NCI-H1930 (cell line): ENCODE results near the gene EIF5A.
"Not testable (repeated sequence)": the region's sequence is repeated elsewhere in the genome, so short reads cannot be mapped to it uniquely, and the experiment has no call there.

ENCODE experiments used
- DNase-seq, 2 experiments: peaks; one replicate each; lab custom pipeline; 2025; lab: John Stamatoyannopoulos, UW

Gene EIF5A

DNA sequence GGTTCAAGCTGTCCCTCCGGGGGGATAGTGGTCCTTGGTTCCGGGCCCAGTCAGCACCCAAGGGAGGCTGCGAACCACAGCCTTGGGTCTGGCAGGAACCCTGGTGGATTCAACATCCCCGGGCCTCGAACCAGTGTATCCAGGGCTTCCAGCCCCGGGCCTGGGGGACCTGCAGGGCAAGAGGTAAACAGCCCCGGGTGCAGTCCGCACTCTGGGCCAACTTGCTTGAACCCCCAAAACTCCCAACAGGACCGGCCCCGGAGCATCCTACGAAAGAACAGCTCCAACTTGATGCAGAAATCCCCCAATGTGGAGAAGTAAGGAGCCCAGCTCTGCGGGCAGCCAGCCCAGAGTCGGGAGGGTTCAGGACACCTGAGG, 23.2 kb downstream of the EIF5A start:
- DNase-seq, result no peak

DNA sequence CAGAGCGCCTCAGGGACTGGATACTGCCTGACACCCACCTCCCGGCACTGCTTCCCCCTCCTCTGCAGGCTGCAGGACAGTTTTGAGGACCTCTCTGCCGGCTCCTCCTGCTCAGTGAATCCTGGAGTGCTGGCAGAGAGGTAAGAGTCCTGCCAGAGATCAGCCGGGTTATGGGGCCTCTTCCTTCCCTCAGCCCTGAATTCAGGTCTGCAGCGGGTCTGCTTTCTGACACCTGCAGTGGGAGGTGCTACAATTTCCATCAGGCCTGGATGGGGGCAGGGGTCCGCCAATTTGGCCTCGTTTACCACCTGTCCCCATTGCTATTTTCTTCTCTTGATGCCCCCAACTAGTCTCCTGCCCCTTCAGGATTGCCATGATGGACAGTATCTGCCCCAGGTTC, 24.7 kb downstream of the EIF5A start:
- no peak for DNase-seq

DNA sequence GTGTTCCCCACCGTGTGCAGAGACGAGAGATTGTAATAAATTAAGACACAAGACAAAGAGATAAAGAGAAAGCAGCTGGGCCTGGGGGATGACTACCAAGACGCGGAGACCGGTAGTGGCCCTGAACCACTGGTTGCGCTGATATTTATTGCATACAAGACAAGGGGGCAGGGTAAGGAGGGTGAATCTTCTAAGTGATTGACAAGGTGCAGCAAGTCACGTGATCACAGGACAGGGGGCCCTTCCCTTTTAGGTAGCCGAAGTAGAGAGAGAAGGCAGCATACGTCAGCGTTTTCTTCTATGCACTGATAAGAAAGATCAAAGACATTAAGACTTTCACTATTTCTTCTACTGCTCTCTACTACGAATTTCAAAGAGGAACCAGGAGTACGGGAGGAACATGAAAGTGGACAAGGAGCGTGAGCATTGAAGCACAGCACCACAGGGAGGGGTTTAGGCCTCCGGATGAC, 25.2 kb downstream of the EIF5A start:
- DNase-seq, result not testable (repeated sequence)

DNA sequence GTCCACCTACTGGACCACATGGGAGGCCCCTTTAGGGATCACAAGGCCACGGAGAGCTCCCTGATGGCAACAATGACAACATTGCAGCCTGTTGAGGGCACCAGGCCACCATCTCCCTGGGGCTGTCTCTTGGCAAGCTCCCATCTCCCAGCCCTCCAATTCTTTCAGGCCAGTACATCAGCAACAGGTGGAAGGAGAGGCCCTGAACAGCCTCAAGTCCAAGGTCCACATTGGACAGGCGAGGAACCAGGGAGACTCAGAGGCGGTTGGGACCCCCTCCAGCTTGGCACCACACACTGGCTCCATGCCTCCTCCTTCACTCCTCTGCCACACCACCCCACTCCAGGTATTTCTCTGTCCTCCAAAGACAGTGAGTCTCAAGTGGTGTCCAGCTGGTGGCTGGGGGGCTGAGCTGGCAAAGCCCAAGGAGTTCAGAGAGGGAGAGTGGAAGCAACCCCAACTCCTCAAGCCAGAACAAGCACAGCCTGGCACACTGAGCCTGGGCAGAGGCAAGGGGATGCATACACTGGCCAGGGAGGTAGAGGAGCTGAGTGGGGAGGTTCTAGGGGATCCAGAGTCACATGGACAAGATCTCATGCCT, 27.6 kb downstream of the EIF5A start:
- DNase-seq, result no peak

DNA sequence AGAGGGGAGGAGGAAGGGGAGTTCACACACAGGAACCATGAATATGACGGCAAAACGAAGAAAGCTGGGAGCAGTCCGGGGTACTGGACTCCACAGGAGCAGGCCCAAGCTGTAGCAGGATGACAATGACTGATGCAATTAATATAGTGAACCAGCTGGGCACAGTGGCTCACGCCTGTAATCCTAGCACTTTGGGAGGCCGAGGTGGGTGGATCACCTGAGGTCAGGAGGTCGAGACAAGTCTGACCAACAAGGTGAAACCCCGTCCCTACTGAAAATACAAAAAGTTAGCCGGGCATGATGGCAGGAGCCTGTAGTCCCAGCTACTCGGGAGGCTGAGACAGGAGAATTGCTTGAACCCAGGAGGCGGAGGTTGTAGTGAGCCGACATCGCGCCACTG, 28.3 kb downstream of the EIF5A start:
- not testable (repeated sequence) for DNase-seq

DNA sequence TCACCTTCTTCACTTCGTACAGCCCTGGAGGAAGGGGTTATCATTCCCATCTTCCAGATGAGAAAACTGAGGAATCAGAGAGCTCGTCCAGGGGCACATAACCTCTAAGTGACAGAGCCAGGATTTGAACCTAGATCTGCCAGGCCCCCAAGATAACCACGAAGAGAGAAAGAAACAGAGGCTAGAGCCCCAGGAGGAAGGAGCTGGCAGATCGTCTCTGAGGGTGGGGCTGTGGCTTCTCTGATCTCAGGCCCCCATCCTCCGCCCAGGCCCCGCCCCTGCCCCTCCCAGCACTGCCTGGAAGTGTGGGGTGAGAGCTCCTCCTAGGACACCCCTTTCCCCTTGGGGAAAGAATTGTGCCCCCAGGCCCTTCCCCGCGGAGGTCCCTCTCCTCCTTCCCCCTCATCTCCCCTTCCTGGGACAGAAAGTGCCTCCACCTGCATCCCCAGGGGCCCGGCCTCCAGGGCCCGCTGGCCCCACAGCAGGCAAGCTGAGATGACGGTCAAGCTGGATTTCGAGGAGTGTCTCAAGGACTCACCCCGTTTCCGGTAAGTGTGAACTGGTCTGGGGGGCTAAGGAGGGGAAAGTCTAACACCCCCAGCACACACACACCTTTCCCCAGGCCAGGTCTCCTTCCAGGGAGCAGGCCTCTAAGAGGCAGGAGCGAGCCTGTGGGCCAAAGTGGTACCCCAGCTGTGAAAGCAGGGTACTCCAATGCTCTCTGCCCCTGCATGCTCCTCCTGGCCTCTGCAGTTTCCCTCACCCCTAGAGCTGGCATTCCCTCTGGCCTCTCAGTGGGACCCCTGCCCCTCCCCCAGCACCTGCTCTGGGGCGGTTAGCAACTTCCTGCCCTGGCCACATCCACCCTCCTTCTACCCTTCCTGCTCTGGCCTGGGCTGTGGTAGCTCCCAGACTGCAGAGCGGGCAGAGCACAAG, 29.1 kb downstream of the EIF5A start, which contains the start of gene ACAP1:
Gene ACAP1, plus strand, starts transcription at position 290 of the 936 bp plus-strand sequence. Its CDS starts 206 bp downstream, at position 496.
- DNase-seq, result no peak

DNA sequence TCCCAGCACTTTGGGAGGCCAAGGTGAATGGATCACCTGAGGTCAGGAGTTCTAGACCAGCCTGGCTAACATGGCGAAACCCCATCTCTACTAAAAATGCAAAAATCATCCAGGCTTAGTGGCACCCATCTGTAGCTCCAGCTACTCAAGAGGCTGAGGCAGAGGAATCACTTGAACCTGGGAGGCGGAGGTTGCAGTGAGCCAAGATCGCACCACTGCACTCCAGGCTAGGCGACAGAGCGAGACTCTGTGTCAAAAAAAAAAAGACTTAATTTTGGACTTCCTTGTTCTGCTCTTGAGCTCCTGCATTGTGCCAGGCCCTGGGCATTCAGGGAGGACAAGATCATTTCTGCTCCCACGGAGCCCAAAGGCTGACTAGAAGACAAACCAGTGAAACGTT, 30.2 kb downstream of the EIF5A start:
- DNase-seq, result not testable (repeated sequence)

DNA sequence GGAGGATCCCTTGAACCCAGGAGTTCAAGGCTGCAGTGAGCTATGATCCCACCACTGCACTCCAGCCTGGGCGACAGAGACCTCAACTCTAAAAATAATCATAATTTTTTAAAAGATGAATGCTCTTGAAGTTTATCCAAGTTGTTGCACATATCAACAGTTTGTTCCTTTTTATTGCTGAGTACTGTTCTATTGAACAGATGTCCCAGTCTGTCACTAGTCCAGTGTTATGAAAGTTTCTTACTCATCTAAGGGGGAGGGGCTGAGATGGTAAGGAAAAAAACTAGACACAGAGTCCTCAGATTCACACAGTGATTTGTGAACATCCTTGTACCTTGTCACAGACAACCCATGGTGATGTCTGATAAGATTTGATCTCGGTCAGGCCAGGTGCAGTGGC, 32.8 kb downstream of the EIF5A start:
- DNase-seq, result no peak

DNA sequence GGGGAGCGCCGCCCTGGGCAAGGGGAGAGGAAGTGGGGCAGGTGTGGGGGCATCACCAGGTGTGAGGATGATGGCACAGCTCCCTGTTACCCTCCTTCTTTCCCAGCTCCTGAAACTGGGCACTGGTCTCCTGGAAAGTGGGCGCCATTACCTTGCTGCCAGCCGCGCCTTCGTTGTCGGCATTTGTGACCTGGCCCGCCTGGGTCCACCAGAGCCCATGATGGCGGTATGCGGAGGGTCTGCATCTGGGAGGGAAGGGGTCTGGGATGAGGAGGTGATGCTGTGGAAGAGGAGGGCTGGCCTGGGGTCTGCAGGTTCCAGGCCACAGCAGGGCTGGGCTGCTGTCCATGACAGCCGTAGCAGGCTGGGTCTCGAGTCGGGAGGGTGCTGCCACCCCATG, 34.4 kb downstream of the EIF5A start:
- DNase-seq, result no peak

DNA sequence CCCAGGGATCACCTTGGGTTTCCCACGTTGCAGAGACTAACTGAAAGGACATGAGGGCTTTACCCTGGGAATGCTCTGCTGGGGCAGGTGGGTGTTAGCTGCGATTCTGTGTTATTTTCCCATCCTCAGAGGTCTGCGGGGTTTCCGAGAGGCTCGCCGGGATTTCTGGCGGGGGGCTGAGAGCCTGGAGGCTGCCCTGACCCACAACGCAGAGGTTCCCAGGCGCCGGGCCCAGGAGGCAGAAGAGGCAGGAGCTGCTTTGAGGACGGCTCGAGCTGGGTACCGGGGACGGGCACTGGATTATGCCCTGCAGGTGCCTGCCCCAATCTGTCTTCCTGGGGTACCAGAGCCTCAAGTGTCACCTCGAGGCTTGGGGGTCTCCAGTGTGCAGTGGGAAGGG, 35.8 kb downstream of the EIF5A start:
- DNase-seq, result no peak

DNA sequence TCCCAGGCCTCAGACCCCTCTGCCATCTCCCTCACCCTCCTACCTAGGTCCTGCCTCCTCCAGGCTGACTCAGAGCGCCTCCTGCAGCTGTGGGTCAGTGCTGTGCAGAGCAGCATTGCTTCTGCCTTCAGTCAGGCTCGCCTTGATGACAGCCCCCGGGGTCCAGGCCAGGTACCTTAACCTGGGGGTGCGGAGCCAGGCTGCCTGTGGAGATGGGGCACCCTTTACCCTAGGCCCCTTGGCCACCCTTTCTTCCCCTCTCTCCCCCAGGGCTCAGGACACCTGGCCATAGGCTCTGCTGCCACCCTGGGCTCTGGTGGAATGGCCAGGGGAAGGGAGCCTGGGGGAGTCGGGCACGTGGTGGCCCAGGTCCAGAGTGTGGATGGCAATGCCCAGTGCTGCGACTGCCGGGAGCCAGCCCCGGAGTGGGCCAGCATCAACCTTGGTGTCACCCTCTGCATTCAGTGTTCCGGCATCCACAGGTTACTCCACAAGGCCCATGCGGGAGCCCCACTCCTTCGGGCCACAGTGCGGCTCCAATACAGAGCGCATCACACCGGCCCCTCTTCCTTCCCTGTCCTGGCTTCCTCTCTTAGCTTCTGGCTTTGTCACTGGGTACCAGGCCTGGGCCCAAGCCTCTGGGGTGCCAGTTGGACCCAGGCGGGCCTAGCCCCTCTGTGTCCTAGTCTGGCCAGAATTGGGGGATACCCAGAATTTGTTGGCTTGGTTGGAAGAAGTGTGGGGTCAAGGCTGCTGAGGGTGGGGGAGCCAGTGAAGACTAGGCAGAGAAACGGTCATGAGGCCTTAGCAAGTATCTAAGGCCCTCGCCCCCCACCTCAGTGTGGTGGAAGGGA, 39.6 kb downstream of the EIF5A start:
- no peak for DNase-seq

DNA sequence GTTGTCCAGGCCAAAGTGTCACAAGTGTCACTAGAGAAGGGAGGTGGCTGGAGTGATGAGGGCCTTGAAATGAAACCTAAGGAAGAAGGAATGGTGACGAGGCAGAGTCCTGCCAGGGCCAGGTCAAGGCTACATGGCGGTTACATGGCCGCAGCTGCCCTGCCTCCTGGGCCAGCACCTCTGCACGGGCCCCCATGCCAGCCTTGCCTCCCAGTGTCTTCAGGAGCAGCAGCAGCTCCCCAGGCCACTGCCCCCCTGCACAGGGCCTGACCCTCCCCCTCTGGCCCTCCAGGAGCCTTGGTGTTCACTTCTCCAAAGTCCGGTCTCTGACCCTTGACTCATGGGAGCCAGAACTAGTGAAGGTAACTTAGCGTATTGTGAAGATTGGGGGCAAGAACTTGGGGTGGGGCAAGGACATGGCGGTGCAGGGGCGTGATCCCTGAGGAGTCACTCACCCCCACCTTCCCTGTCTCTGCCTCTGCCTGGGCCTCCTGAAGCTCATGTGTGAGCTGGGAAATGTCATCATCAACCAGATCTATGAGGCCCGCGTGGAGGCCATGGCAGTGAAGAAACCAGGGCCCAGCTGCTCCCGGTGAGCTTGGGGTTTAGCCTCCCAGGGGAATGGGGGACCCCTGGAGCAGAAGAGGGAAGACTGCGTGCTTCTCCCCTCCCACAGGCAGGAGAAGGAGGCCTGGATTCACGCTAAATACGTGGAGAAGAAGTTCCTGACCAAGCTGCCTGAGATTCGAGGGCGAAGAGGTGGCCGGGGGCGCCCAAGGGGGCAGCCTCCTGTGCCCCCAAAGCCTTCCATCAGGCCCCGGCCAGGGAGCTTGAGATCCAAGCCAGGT, 40.4 kb downstream of the EIF5A start:
- DNase-seq, result no peak

DNA sequence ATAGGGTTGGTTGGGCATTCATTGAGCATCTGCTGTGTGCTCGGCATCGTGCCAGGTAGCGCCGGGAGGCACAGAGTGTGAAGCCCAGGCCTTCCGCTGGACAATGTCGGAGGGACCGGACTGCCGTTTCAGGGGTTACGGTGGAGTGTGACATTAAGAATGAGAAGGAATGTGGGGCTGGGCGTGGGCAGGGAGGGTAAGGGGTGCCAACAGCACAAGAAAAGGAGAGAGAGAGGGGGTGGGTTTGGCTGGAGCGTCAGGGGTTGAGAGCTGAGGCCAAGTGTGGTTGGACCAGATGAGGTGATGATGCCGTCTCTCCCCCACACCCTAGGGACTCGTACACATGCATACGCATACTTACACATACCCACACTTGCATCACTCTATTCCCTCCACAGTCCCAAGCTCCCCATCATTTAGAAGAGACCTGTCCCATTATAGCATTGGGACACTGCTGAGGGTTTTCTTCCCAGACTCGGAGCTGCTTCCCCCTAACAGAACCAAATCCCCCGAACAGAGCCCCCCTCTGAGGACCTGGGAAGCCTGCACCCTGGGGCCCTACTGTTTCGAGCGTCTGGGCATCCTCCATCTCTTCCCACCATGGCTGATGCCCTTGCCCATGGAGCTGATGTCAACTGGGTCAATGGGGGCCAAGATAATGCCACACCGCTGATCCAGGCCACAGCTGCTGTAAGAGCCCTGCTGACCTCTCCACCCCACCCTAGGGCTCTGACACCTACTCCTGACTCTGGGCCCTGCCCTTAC, 41.2 kb downstream of the EIF5A start:
- DNase-seq, result no peak

DNA sequence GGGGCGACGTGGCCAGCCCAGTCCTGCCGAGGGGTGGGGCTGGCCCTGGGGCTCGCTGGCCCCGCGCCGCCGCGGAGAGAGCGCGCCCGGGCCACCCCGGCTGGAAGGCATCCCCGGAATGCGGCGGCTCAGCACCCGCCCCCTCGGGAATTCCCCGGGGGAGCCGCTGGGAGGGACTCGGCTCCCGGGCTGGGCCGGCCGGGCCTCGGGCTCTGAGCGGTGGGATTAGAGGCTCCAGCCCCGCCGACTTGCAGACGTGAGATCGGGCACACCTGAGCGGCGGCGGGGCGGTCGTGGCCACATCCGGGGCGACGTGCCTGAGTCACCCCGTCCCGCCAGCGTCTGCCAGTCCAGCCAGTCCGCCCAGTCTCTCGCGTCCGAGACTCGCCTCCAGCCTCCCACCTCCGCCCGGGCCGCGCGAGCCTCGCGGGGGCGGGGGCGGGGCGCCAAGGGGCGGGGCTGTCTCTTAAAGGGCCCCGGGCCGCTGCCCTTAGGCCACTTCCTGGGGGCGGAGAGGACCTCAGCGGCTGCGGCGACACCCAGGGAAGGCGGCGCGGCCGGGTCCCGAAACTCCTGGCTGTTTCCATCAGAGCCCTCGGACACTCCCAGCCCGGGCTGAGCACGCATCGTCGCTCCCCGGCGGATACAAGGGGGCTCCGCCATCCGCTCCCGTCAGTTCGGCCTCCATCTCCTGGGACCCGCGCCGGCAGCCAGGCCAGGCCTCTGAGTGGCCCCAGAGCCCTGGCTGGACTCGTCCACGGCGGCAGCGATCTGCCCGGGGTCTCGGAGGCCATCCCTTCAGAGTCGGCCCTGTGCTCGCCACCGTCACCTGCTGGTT, 44.5 kb downstream of the EIF5A start, which contains the start of gene KCTD11:
Gene KCTD11, plus strand, starts transcription at position 498 of the 838 bp plus-strand sequence.
- peak; percentile 14 to 74 for DNase-seq

DNA sequence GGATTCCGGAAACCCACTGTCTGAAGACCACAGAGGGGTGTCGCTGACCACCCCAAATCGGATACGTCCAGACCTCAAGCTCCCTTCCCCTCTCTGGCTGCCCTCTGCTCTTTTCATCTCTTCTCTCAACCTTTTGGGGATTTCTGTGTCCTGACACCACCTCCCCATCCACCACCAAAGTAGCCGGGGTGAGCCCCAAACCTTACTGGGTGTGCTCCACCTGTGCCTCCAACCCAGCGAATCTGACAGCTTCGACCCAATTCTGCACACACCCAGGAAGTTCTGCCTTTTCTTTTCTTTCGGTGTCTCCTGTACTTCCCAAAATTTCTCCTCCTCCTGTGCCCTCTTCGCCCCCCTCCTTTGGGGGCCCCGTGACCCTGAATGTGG, 45.1 kb downstream of the EIF5A start:
- no peak for DNase-seq

DNA sequence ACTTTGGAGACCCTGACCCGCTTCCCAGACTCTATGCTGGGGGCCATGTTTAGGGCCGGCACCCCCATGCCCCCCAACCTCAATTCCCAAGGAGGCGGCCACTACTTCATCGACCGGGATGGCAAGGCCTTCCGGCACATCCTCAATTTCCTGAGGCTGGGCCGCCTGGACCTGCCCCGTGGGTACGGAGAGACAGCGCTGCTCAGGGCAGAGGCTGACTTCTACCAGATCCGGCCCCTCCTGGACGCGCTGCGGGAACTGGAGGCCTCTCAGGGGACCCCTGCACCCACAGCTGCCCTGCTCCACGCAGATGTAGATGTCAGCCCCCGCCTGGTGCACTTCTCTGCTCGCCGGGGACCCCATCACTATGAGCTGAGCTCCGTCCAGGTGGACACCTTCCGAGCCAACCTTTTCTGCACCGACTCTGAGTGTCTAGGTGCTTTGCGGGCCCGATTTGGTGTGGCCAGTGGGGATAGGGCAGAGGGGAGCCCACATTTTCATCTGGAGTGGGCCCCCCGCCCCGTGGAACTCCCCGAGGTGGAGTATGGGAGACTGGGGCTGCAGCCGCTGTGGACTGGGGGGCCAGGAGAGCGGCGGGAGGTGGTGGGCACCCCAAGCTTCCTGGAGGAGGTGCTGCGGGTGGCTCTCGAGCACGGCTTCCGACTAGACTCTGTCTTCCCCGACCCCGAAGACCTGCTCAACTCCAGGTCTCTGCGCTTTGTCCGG, 45.6 kb downstream of the EIF5A start:
- DNase-seq, result no peak

DNA sequence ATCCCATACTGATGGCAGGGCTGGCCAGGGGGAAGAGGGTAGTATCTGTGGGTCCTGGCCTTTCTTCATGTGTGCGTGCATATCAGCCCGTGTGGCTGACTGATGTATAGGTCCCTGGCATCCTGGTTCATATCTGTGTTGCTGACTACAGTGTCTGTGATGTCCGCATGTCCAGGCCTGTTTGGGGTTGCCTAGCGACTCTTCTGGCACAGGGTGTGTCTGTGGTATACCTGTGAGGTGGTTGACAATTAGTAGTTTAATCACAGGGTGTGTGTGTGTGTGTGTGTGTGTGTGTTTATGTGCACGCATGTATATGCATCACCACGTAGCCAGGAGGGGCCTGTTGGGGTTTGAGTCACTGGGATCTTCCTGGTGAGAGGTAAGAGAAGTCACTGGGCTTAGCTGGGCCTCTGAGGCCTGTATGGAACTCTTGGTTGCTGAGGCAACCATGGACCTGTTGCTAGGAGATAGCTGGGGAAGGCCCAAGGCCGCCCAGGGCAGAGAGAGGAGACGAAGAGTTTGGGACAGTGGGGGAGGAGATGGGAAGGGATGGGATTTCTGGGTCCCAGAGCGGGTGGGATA, 46.9 kb downstream of the EIF5A start:
- DNase-seq, result no peak

DNA sequence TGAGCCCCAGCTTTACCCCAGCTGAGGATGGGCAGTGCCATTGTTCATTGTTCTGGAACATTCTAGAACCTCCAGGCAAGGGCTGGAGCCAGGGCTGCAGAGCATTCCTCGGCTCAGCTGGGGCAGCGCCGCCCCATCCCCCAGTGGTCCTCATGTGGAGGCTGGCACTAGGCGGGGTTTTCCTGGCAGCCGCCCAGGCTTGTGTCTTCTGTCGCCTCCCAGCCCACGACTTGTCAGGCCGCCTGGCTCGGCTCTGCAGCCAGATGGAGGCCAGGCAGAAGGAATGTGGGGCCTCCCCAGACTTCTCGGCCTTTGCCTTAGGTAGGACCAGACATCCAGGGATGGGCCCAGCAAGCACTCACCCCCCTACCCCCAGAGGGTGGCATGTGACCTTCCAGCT, 47.6 kb downstream of the EIF5A start, which contains the start of gene TMEM95:
Gene TMEM95, plus strand, starts transcription at position 104 of the 400 bp plus-strand sequence. Its CDS starts 49 bp downstream, at position 153.
- no peak for DNase-seq
